K562 (cell line): ENCODE measurements around the gene PID1. TPM values are rescaled to one million over a fixed set of nuclear protein-coding genes. Genes with fewer than 3 reads are reported as not detected.

Experiments used
- ATAC-seq: fragments of 200-7000 bp; cut with Tn5 transposase; 3 replicates; pipeline ENCODE4 v1.9.1; 2020; ENCODE audit warnings: moderate library complexity
- BruUV-seq: library from RNA; stranded (reverse); fragments of 400-500 nt; replicated peaks from 2 replicates; lab custom pipeline; 2021; lab: Mats Ljungman, UMichigan
- CTCF ChIA-PET: fragments of 300-600 bp; formaldehyde crosslinking; extraction: SDS; loops from one replicate; lab custom pipeline; 2021; ENCODE audit warnings: low intra/inter-chr PET ratio; lab: Yijun Ruan, JAX
- POLR2A ChIA-PET: fragments of 300-600, 350-650 bp; sonication (Branson Sonifier 250); formaldehyde crosslinking; extraction: SDS; loops from one replicate; lab custom pipeline; 2021; ENCODE audit warnings: antibody characterized with exemption, inconsistent platforms; lab: Yijun Ruan, JAX
- DNase-seq, 4 experiments: peaks; one replicate each; pipeline versions ENCODE4 v3.0.0 to v3.0.0-alpha.2; 2011 to 2018; ENCODE audit warnings: low spot score in 3 of 4, mixed read lengths in 3 of 4; ENCODE audit errors: extremely low read depth in 1 of 4
- FAIRE-seq: peaks from 2 replicates; lab custom pipeline; 2011; peaks lifted over from hg19 to GRCh38; lab: Jason Lieb, UNC
- H2AFZ ChIP-seq: 2 replicates; pipeline ENCODE4 v1.6.0; 2011; ENCODE audit warnings: low read depth, low read length, control low read depth, inconsistent platforms
- H3K27ac ChIP-seq: fragments of 200-600 bp; 3 replicates; pipeline ENCODE4 v1.8.0; 2011; ENCODE audit warnings: low read depth, mild to moderate bottlenecking, control low read depth, inconsistent platforms, low read length, moderate library complexity, mixed read lengths; ENCODE audit errors: extremely low read depth
- H3K27me3 ChIP-seq, 2 experiments: fragments of 300-600 bp in 1 of 2; 2 replicates in 1 of 2; 3 replicates in 1 of 2; pipeline versions ENCODE4 v1.6.0 to v1.8.0; 2011; ENCODE audit warnings: inconsistent platforms in 2 of 2, low read length in 2 of 2, mild to moderate bottlenecking in 1 of 2, mixed read lengths in 1 of 2, moderate library complexity in 1 of 2; ENCODE audit not compliant: control insufficient read depth in 2 of 2, insufficient read depth in 2 of 2
- H3K36me3 ChIP-seq: fragments of 300-600 bp; 3 replicates; pipeline ENCODE4 v1.8.0; 2011; ENCODE audit warnings: mild to moderate bottlenecking, low read length, inconsistent platforms; ENCODE audit not compliant: control insufficient read depth, insufficient read depth
- H3K4me1 ChIP-seq, 2 experiments: fragments of 200-600 bp in 1 of 2; replicated peaks in 1 of 2; 2 replicates in 1 of 2; 3 replicates in 1 of 2; pipeline versions ENCODE4 v1.5.1 to v1.8.0; 2011; ENCODE audit warnings: inconsistent platforms in 2 of 2, low read length in 2 of 2, mild to moderate bottlenecking in 1 of 2, mixed read lengths in 1 of 2, moderate library complexity in 1 of 2; ENCODE audit not compliant: control insufficient read depth in 2 of 2, insufficient read depth in 2 of 2
- H3K4me2 ChIP-seq: 2 replicates; pipeline ENCODE4 v1.6.1; 2011; ENCODE audit warnings: low read length, control low read depth, inconsistent platforms, mixed read lengths; ENCODE audit not compliant: insufficient read depth
- H3K4me3 ChIP-seq: fragments of 200-600 bp; sonication (generic), shearing (Covaris generic); 2 replicates; pipeline ENCODE4 v1.5.1; 2016; ENCODE audit warnings: control low read depth, inconsistent platforms
- H3K79me2 ChIP-seq: fragments of 200-600 bp; 3 replicates; pipeline ENCODE4 v1.8.0; 2011; ENCODE audit warnings: low read length, inconsistent platforms; ENCODE audit not compliant: control insufficient read depth, insufficient read depth
- H3K9ac ChIP-seq, 2 experiments: 2 replicates each; pipeline versions ENCODE4 v1.6.0 to v1.6.1; 2011; ENCODE audit warnings: low read depth in 2 of 2, low read length in 2 of 2, control low read depth in 1 of 2, inconsistent platforms in 1 of 2, mild to moderate bottlenecking in 1 of 2, mixed read lengths in 1 of 2; ENCODE audit not compliant: insufficient read depth in 1 of 2
- H3K9me1 ChIP-seq: one replicate; pipeline ENCODE4 v1.6.0; 2011; ENCODE audit warnings: inconsistent platforms, mild to moderate bottlenecking, low read length, moderate library complexity; ENCODE audit not compliant: control insufficient read depth, insufficient read depth
- H3K9me3 ChIP-seq: replicated peaks from 2 replicates; pipeline ENCODE4 v1.5.1; 2011; ENCODE audit warnings: low read depth, low read length, inconsistent platforms; ENCODE audit not compliant: control insufficient read depth, insufficient read depth
- H4K20me1 ChIP-seq: replicated peaks from 2 replicates; pipeline ENCODE4 v1.6.1; 2011; ENCODE audit warnings: low read length, inconsistent platforms, mixed read lengths; ENCODE audit not compliant: control insufficient read depth, insufficient read depth
- IRF9 ChIP-seq: fragments of 450-650 bp; IDR thresholded peaks from 2 replicates; pipeline ENCODE4 v1.6.1; 2016; ENCODE audit warnings: missing biosample characterization, missing genetic modification characterization
- MTF1 ChIP-seq: fragments of 250-450 bp; sonication (Bioruptor Pico); IDR thresholded peaks from 2 replicates; pipeline ENCODE4 v1.9.0; 2021; ENCODE audit warnings: moderate library complexity, mild to moderate bottlenecking, inconsistent platforms, borderline replicate concordance
- SMARCB1 ChIP-seq: IDR thresholded peaks from 2 replicates; pipeline ENCODE4 v1.6.1; 2011; ENCODE audit warnings: improper control_type of control experiment, low read depth; ENCODE audit not compliant: insufficient read length
- XRCC5 ChIP-seq: fragments of 200-400 bp; formaldehyde crosslinking; IDR thresholded peaks from 2 replicates; pipeline ENCODE4 v1.6.1; 2017; ENCODE audit warnings: low read depth, mild to moderate bottlenecking, low read length
- WGBS: fragments of 100-300 bp; shearing (Covaris generic); methylation state at CpG from one replicate; pipeline ENCODE4 v1.1.6; 2016; ENCODE audit warnings: low coverage, mixed read lengths; ENCODE audit not compliant: insufficient coverage; ENCODE audit errors: missing lambda C conversion rate; 5-methylcytosine and 5-hydroxymethylcytosine counted together
- in situ Hi-C: fragments of 300-500 bp; cut with MboI; formaldehyde crosslinking; loops from 4 replicates; pipeline ENCODE4 v1.15.0; 2018; ENCODE audit warnings: inconsistent platforms, mixed read lengths
- intact Hi-C: fragments of 100-400 bp; cut with micrococcal nuclease; formaldehyde crosslinking; loops from 2 replicates; pipeline ENCODE4 v1.14.2; 2022
- polyA plus RNA-seq, 8 experiments: library from polyadenylated mRNA; depleted of rRNA in 4 of 8; stranded (reverse) in 5 of 8; unstranded in 3 of 8; fragments of >200 nt; fragmentation: Nextera tagmentation in 2 of 8; fragmentation: Illumina TruSeq in 1 of 8; extraction: Ambion mirVana in 2 of 8; extraction: Trizol in 1 of 8; gene quantifications; 2 replicates each; pipeline versions ENCODE4 v1.2.1 to v1.2.3, GENCODE V29; 2011 to 2014; ENCODE audit warnings: inconsistent platforms in 1 of 8, missing spikeins in 1 of 8
- total RNA-seq, 7 experiments: library from RNA; depleted of rRNA in 6 of 7; stranded (reverse); fragments of >200 nt in 6 of 7; fragmentation: Illumina TruSeq in 2 of 7; extraction: Trizol in 2 of 7; gene quantifications; 2 replicates each; pipeline versions ENCODE4 v1.2.1 to v1.2.3, GENCODE V29; 2011 to 2021; ENCODE audit warnings: low replicate concordance in 1 of 7

Gene PID1
- total and polyA plus RNA-seq, 9 of the 15 experiments (the other 6 are each of a cell fraction or from before 2014, with no cell fraction given): not detected

- no peak for ATAC-seq
- intact Hi-C loops: no loop called here
- CTCF ChIA-PET: no interaction called here
- Histone ChIP-seq H4K20me1 (no peaks in the 10 kb centered on the region), H3K9me1 (no peaks in the 10 kb centered on the region)
- no peak for TF ChIP-seq XRCC5
- no peak for TF ChIP-seq IRF9
- no peak for TF ChIP-seq MTF1 (CRISPR knock-in tag)
- TF ChIP-seq SMARCB1: no peak
- TF ChIP-seq, all 486 proteins: peak for 0
- FAIRE-seq (no peak), DNase-seq (no peak)
- no peak overlapping the region for H2AFZ ChIP-seq
- POLR2A ChIA-PET: no interaction called here
- no peaks in the 10 kb centered on the region for H3K79me2 ChIP-seq
- H3K27ac ChIP-seq: no peak overlapping the region
- no TSS peak for BruUV-seq
- no peak overlapping the region for H3K4me3 ChIP-seq
- no peak overlapping the region for H3K4me2 ChIP-seq
- 0% methylated on average over 3 of the region's 5 CpGs for WGBS
- no peaks in the 10 kb centered on the region for H3K36me3 ChIP-seq
- in situ Hi-C loops: no loop called here
- no peaks in the 10 kb centered on the region for H3K4me1 ChIP-seq
- no peaks in the 10 kb centered on the region for H3K9me3 ChIP-seq
- H3K27me3 ChIP-seq: no peaks in the 10 kb centered on the region
- H3K9ac ChIP-seq: no peak overlapping the region
Measured at GRCh38 chr2:229282758-229283546, 11.9 kb upstream of the PID1 start.
